Measurements from ENCODE around the gene CD300E. TPM values are rescaled to one million over a fixed set of nuclear protein-coding genes. Genes with fewer than 3 reads are reported as not detected.

Gene CD300E
- polyA plus RNA-seq (2011; rRNA removed), result not detected in 2 replicates
- polyA minus RNA-seq (2011; rRNA and poly(A)+ RNA removed), result not detected in 2 replicates

- no peak for DNase-seq (ENCODE audit: low read depth)
- CTCF ChIA-PET, result no interaction called here
- TF ChIP-seq CTCF (IDR thresholded peaks at IDR 0.05; ENCODE audit: insufficient read depth, low read depth, low read length), result no peak
These were observed at the start of gene CD300E for GRCh38 chr17:74623693-74624093. CD300E (minus strand) TSS chr17:74623738; CDS start chr17:74623621, 117 bp downstream.

GRCh38 chr17:74671031-74671771 is 47.7 kb upstream of the CD300E start:
- DNase-seq (ENCODE audit: low read depth), result no peak
- Histone ChIP-seq H3K4me3 (ENCODE audit: low read depth, low read length) (no peak overlapping the region), H3K27me3 (ENCODE audit: control insufficient read depth, insufficient read depth, low read length) (no peaks in the 10 kb centered on the region), H3K36me3 (ENCODE audit: control insufficient read depth, insufficient read depth, low read length) (no peaks in the 10 kb centered on the region)
- POLR2A ChIA-PET, result no interaction called here
- CTCF ChIA-PET, result no interaction called here
- TF ChIP-seq CTCF (IDR thresholded peaks at IDR 0.05; ENCODE audit: insufficient read depth, low read depth, low read length), result no peak

More at GRCh38 chr17:74623693-74624093, at the start of gene CD300E:
- Histone ChIP-seq H3K36me3 (ENCODE audit: control insufficient read depth, insufficient read depth, low read length) (no peaks in the 10 kb centered on the region), H3K27me3 (ENCODE audit: control insufficient read depth, insufficient read depth, low read length) (no peaks in the 10 kb centered on the region), H3K4me3 (ENCODE audit: low read depth, low read length) (no peak within 1 kb of the TSS)
- POLR2A ChIA-PET, result no interaction called here

GRCh38 chr17:74670329-74670728 is 46.8 kb upstream of the CD300E start:
- no peak for TF ChIP-seq CTCF (IDR thresholded peaks at IDR 0.05; ENCODE audit: insufficient read depth, low read depth, low read length)
- H3K27me3 ChIP-seq (ENCODE audit: control insufficient read depth, insufficient read depth, low read length), result no peaks in the 10 kb centered on the region
- no peak overlapping the region for H3K4me3 ChIP-seq (ENCODE audit: low read depth, low read length)
- DNase-seq (ENCODE audit: low read depth), result no peak
- CTCF ChIA-PET, result no interaction called here
- no peaks in the 10 kb centered on the region for H3K36me3 ChIP-seq (ENCODE audit: control insufficient read depth, insufficient read depth, low read length)
- POLR2A ChIA-PET, result no interaction called here

GRCh38 chr17:74663561-74663960 is 40.0 kb upstream of the CD300E start:
- Histone ChIP-seq H3K36me3 (ENCODE audit: control insufficient read depth, insufficient read depth, low read length) (no peaks in the 10 kb centered on the region), H3K27me3 (ENCODE audit: control insufficient read depth, insufficient read depth, low read length) (no peaks in the 10 kb centered on the region), H3K4me3 (ENCODE audit: low read depth, low read length) (no peak overlapping the region)
- ChIA-PET POLR2A (no interaction called here), CTCF (no interaction called here)
- DNase-seq (ENCODE audit: low read depth), result no peak
- TF ChIP-seq CTCF (IDR thresholded peaks at IDR 0.05; ENCODE audit: insufficient read depth, low read depth, low read length), result no peak

GRCh38 chr17:74659889-74660288 is 36.4 kb upstream of the CD300E start:
- no peaks in the 10 kb centered on the region for H3K27me3 ChIP-seq (ENCODE audit: control insufficient read depth, insufficient read depth, low read length)
- ChIA-PET POLR2A (no interaction called here), CTCF (no interaction called here)
- no peak overlapping the region for H3K4me3 ChIP-seq (ENCODE audit: low read depth, low read length)
- no peak for DNase-seq (ENCODE audit: low read depth)
- H3K36me3 ChIP-seq (ENCODE audit: control insufficient read depth, insufficient read depth, low read length), result no peaks in the 10 kb centered on the region
- TF ChIP-seq CTCF (IDR thresholded peaks at IDR 0.05; ENCODE audit: insufficient read depth, low read depth, low read length), result no peak

All from BJ (cell line).